ENCODE data around the gene HEBP1. TPM values are rescaled to one million over a fixed set of nuclear protein-coding genes. Genes with fewer than 3 reads are reported as not detected.

The HEBP1 gene
- total RNA-seq, 1 experiment from 2014 or later: 22.2 TPM

GRCh38 chr12:13022851-13023271 lies 22.8 kb upstream of the HEBP1 start:
- Histone ChIP-seq H3K4ac (ENCODE audit: low read depth, low read length) (no peak overlapping the region), H3K79me2 (ENCODE audit: insufficient read depth, low read length) (no peaks in the 10 kb centered on the region), H2BK15ac (ENCODE audit: low read depth, low read length) (no peak overlapping the region), H4K8ac (replicated peaks; ENCODE audit: insufficient read length, low read depth, low read length) (no peak overlapping the region), H3K4me2 (ENCODE audit: insufficient read depth, insufficient read length, low read length) (no peak overlapping the region), H4K20me1 (ENCODE audit: control insufficient read depth, insufficient read depth, insufficient read length) (no peaks in the 10 kb centered on the region), H2AFZ (ENCODE audit: low read length) (no peak overlapping the region), H3K27ac (ENCODE audit: insufficient read length, low read depth, low read length) (no peak overlapping the region), H3K9ac (ENCODE audit: extremely low read depth, insufficient read length, low read length) (no peak overlapping the region), H2BK120ac (ENCODE audit: low read depth, low read length, poor library complexity, severe bottlenecking) (no peak overlapping the region), H3K56ac (ENCODE audit: insufficient read length, low read depth, low read length) (no peak overlapping the region), H2AK5ac (ENCODE audit: insufficient read length, low read length) (no peak overlapping the region), H2BK12ac (ENCODE audit: insufficient read length, low read depth, low read length) (no peak overlapping the region), H3T11ph (ENCODE audit: low read length) (no peak overlapping the region), H3K14ac (ENCODE audit: insufficient read depth, low read length) (no peak overlapping the region), H2BK5ac (ENCODE audit: insufficient read length, low read length) (no peak overlapping the region), H3K23ac (ENCODE audit: insufficient read length, low read depth, low read length) (no peak overlapping the region), H3K27me3 (ENCODE audit: insufficient read depth, low read length) (no peaks in the 10 kb centered on the region), H3K23me2 (ENCODE audit: insufficient read length, low read depth, low read length, poor library complexity, severe bottlenecking) (no peaks in the 10 kb centered on the region), H4K5ac (ENCODE audit: insufficient read length, low read depth, low read length) (no peak overlapping the region), H3K9me3 (ENCODE audit: control insufficient read depth, low read depth, low read length) (no peaks in the 10 kb centered on the region), H3K79me1 (ENCODE audit: insufficient read depth, low read depth, low read length, poor library complexity, severe bottlenecking) (no peaks in the 10 kb centered on the region), H3K18ac (ENCODE audit: insufficient read length, low read depth, low read length) (no peak overlapping the region), H4K91ac (ENCODE audit: insufficient read length, low read depth, low read length) (no peak overlapping the region), H3K4me1 (ENCODE audit: insufficient read depth, low read length) (no peaks in the 10 kb centered on the region), H2BK20ac (ENCODE audit: low read depth, low read length, poor library complexity, severe bottlenecking) (no peak overlapping the region)
- no peak overlapping the region for H3K4me3 Mint-ChIP-seq
- no peak for DNase-seq
- no peaks in the 10 kb centered on the region for H3K27me3 Mint-ChIP-seq (ENCODE audit: low read depth)
- peaks cover 0 to 3% of the 10 kb centered on the region in 2 experiments; a peak in 2 of 5 replicates for H3K9me3 Mint-ChIP-seq
- H3K27ac Mint-ChIP-seq: no peak overlapping the region
- H3K4me1 Mint-ChIP-seq: peaks cover 2 to 13% of the 10 kb centered on the region in 2 experiments; a peak in 2 of 4 replicates
- no peak for TF ChIP-seq CTCF (conservative IDR thresholded peaks at IDR 0.05)
- H3K36me3 Mint-ChIP-seq (ENCODE audit: insufficient read depth in 1 of 3, low read depth in 3 of 3): no peaks in the 10 kb centered on the region
- WGBS (ENCODE audit: extremely low coverage, insufficient read length, low lambda C conversion rate): no CpG with 5 or more reads among the region's 6 CpGs

Measured in H9 (cell line).